GM03348 (cell line): ENCODE results near the gene TNS4.
A peak's percentile ranks its signal among the peaks of the same experiment; 100 is the strongest.

Experiments used
- DNase-seq: peaks from one replicate; pipeline ENCODE4 v3.0.0; 2012; ENCODE audit warnings: low spot score

TNS4 gene

DNA sequence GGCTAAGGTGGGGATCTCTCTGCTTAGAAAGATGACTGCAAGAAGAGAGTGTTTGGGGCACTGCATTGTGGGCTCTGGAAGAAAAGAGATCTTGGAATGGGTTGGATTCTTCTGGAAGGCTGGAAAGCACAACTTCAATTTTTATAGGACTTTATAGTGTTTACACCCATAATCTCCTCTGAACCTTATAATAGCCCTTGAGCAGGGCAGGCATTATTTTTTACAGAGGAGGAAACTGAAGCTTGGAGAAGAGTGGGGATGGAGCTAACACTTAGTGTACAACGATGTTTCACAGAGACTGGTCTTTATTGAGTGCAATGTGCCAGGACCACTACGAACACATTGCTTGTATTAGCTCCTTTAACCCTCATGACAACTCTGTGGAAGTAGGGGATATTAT lies 10.4 kb downstream of the TNS4 start:
- DNase-seq: no peak

DNA sequence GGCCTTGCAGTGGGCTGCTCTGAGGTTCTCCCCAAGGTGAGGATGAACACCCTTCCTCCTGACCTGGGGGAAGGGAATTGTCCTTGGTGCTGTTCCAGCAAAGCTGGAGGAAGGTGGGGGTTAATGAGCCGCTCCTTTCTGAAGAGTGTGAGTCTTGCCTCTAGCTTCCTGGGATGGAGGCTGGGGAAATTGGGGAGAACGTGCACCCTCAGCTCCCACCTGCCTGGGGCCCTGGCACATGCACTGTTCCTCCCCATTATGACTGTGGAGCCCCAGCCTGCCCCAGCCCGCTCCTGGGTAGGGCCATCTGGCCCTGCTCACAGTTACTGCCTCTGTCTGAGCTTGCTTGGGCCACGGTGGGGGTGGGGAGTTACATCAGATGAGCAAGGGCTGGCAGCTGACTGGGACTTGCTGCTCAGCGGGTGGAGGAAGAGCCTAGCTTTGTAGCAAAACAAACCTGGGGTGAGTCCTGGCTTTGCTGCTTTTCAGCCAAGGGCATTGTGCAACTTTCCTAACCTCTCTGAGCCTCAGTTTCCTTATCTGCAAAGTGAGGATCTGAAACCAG lies 11.1 kb downstream of the TNS4 start:
- DNase-seq: peak; percentile 82

DNA sequence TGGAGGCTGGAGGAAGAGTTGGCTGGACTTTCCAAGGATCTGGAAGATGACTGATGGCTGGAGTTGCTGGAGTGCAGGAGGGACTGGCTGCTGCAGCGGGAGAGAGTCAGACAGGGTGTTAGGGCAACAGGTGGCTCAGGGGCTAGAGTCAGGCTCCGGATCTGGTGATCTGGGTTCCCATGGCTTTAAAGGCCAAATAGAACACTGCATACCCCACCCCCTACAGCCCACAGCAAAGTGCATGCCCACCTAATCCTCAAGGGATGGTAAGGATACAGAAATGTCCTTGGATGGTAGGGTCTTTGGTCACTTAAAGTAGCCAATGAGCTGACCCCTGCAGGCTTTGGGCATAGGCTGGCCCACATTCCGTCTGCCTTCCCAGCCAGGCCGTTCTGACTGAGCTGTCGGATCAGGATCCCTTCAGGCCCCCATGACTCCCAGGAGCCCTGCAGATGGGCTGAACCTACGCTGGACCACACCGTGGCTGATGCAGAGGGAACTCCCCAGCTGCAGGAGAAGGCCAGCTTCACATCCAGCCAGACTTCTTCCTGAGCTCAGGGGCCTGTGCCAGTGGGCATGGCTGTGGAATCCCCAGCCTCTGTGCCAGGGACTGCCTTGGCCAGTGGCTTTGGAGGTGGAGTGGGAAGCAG lies 13.9 kb downstream of the TNS4 start:
- DNase-seq: no peak

DNA sequence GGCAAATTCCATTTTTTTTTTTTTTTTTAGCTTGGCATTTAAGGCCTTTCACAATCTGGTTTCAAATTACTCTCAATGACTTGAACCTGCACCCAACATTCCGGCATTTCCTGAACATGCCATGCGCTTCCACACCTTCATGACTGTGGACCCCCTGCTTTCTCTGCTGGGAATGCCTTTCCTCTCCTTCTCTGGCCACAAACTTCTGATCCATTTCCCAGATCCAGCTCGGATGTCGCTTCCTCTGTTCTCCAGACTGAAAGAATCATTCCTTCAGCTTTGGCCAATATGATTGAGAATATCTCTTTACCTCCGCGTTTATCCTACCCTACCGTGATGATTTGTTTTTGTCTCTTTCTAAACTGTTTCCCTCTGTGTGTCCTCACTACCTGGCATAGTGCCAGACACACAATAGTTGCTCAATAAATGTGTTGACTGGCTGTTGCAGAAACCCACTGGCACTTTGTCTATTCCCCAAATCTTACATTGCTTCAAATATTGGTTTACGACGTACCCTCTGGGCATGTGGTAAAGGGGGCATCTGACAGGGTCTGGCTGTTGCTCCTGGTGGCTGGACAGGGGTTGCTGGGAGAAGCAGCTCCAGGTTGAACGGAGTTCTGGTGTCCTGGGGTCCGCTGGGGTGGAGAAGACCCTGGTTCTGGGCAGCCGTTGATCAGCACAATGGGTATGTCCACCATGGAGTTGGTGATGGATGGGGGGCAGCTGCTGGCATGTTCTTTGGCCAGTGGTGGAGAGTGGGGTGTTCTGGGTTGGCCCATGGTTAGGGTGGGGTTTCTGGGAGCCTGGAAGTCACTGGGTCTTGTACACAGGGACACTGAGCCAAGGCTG lies 14.7 kb downstream of the TNS4 start:
- peak; percentile 71 for DNase-seq

DNA sequence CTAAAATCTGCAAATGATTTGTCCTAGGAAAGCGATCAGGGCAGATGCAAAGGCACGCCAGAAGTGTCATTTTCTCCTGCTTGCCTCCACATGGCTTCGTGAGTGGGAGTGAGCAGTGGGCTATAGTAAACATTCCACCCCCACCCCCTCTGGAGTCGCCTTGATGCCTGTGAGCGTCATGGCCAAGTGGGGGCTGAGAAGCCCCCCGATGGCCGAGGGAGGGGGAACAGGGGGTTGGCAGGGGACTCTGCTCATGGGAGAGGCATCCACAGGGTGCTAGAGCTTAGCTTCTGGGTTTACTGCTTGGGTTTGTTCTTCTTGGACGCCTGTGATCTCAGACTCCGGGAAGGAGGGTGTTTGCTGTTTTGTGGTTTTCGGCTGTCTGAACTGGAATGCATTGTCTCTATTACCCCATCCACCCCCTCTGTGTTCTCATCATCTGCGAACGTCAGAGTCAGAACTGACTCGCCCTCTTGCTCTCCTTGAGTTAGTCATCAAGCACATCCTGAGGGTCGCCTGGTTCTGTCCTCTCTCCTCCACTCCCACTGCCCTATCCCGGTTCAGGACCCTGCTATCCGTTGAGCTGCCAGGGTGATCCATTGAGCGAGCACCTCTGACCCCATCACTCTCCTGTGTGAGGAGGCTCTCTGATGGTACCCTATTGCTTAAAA lies 15.4 kb downstream of the TNS4 start:
- DNase-seq: peak; percentile 93

DNA sequence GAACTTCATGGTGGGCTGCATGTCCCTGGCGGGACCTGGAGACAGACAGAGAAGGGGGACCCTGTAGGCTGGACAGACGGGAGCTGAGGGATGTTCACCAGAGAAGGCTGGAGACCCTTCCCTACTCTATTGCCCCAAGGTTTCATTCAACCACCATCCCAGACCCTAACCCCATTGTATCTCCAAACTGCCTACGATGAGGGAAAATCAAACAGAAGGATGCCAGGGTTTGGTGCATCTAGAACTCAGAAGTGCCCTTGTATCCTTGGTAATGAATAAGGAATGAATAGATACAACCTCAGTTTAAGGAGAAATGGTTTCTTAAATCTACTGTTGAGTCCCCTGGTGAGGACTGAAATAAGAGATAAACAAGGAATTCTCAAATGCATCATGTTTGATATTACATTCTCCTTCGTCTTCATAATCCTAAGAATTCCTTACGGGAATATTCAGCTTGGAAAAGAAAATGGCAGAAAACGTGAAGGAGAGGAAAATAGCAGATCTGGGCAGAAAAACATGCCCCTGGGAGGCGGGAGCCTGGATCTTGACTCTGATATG lies 16.4 kb downstream of the TNS4 start:
- DNase-seq: no peak

DNA sequence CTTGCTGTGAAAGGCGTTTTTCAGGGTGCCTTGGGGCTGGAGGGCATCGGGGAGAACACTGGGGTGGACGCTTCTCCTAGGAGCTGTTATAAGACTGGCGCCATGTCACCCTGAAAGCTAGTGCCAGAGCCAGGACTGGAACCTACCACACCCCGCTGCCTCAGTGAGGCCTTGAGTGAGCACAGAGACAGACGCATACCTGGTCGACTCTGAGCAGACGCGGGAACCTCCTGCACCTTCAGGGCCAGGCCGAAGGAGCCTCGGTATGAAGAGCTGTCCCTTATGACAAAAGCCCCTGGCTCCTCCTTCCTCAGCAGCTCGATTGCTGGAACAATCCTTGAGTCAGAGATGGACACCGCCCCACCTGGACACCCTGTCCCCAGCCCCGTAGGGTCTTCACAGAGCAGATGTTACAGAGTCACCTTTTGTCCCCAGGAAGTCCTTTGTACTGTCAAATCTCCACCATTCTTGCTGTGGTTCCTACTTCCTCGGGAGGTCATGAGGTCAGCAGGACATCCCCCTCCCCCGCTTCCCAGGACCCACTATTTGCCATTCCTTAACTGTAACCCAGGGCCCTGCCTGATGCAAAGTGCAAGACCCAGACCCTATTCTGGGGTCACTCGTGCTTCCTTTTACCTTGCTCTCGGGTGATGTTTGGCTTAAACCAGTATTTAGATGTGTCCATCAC lies 17.0 kb downstream of the TNS4 start:
- DNase-seq: no peak

DNA sequence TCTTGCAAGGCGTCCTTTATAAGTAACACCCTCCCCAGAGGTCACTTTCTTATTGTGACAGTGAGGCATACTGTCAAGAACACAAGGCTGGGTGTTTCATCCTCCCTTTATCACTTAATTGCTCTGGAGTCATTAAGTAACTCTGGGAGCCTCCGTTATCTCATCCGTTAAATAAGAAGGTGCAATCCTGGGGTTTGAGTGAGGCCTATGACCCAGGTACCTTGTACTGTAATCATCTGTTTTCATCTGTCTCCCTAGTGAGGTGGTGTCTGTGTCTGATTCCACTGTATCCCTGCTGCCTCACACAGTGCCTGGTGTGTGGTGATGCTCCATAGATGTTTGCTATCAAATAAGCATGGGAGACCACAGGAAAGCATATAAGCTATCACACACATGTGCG lies 17.7 kb downstream of the TNS4 start:
- no peak for DNase-seq

DNA sequence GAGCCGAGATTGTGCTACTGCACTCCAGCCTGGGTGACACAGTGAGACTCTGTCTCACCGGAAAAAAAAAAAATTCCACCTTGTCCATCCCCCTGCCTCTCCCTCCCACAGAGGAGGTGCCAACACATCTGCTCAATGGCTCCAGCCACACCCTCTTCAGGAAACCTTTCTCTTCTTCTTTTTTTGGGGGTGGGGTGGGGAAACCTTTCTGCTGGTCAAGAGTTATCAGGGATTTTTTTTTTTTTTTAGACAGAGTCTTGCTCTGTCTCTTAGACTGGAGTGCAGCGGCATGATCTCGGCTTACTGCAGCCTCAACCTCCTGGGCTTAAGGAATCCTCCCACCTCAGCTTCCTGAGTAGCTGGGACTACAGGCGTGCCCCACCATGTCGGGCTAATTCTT lies 18.7 kb downstream of the TNS4 start:
- no peak for DNase-seq

DNA sequence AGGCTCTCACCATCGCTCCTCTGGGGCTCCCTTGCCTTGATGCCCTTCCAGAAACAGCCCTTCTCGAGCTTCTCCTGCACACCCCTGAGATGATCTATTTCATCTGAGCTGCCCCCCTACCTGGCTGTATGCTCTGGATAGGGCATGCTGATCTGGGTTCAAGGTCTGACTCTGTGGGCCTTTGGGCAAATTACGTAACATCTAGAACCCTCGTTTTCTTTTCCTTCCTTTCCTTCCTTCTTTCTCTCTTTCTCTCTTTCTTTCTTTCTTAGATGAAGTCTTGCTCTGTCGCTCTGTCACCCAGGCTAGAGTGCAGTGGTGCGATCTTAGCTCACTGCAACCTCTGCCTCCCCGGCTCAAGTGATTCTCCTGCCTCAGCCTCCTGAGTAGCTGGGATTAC lies 20.3 kb downstream of the TNS4 start:
- no peak for DNase-seq

DNA sequence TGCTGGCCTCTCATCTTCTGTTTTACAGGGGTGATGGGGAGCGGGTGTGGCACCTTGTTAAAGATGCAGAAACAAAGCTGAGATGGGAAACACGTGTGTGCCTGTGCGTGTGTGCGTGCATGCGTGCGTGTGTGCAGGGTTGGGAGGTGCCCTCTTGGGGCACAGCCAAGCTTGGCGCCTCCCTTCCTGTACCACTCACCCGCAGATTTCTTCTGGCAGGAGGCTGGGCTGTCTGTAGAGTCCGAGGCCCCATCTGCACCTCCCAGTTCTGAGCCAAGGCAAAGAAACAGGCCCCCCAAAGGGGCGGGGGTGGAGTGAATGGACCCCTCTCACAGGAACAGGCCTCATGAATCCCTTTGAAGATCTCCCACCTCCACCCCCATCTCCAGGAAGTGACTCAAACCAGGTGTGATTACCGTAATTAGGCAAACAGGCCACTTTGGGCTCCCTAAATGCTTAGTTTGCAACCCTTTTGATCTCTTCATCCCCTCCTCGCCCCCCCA lies 20.9 kb downstream of the TNS4 start:
- no peak for DNase-seq

DNA sequence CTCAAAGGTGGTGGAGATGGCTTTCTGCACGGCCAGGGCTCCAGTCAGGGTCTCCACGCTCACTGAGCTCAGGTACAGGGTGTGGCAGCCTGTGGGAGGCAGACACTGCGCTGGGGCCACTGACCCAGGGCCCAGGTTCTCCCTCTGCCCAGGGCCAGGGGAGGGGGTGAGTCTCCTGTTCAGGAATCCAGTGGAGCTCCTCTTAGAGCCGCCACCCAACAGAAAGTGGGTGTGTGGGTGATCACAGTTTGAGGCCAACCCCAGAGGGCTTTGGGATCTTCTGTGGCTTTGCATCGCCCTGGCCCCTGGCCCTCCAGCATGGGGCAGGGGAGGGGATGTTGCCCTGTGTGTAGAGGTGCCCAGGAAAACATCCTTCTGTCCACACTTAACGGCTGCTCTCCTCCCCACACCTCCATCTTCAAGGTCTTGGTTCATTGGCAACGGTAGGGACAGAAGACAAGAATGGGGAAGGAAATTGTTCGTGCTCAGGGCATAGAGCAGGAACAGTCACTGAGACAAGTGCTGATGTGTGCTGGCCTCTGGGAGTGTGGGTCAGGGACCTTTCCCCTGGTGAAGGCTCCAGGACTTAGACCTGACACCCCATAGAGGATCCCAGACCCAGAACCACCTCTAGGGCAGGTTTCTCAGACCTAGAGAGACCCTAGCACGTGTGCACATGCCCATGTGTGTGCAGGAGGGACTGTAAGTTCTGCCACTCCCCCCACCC lies 21.5 kb downstream of the TNS4 start:
- no peak for DNase-seq

DNA sequence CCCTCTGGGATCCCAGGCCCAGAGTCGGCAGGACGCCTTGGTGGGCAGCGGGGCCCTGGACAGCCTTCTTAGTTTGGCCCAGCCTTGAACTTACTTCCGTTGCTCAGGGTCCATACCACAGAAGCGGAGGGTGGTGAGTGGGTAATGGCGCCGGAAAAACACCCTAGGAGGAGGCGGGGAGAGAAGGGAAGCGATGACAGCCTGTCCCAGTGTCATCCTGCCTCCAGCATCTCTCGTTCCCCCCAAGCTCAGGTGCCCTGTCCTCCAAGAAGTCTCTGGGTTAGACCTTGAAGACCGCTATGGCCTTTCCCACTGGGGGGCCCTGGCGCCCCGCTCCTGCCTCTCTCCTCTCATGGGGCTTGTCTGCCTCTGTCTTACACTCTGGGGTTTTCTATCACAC lies 22.9 kb downstream of the TNS4 start:
- no peak for DNase-seq

DNA sequence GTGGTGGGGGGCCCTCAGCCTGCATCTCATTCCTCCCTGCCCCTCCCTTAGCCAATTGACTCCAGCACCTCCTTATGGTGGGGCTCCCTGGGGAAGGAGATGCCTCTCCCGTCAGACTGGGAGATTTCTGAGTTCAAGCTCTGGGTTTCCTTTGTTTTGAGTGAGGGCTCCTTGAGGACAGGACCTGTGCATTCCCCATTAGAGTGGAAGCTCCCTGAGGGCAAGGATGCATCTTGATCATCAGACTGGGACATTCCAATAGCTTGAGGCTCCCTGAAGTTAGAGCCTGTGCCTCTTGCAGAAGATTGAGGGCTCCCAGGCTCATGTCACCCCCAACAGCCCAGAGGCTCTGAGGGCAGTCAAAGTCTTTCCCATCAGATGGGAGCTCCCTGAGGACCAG lies 23.6 kb downstream of the TNS4 start:
- no peak for DNase-seq

DNA sequence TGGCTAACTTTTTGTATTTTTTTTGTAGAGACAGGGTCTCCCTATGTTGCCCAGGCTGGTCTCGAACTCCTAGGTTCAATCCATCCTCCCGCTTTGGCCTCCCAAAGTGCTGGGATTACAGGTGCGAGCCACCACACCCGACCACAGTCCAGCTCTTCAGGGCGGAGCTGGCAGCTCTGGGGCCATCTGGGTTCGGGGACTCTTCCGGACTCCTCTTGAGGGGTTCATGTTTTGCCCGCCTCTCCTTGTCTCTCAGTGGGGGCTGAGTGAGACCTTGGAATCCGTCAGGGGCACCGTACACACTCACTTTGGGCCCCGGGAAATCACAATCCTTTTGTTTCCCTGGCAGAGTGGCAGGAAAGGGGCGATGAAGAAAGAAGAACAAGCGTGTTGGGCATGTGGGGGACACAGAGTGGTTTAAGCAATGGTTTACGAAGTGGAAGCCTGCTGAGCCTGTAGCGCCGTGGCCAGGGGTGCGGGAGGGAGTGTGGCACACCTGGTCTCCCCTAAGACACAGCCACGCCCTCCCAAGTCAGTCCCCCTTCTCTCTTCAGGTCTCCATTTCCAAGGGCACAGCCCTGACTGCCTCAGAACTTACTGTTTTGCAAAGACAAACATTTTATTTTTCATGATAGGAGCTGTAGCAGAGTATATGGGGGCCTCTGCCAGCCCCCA lies 26.1 kb downstream of the TNS4 start:
- DNase-seq: no peak

DNA sequence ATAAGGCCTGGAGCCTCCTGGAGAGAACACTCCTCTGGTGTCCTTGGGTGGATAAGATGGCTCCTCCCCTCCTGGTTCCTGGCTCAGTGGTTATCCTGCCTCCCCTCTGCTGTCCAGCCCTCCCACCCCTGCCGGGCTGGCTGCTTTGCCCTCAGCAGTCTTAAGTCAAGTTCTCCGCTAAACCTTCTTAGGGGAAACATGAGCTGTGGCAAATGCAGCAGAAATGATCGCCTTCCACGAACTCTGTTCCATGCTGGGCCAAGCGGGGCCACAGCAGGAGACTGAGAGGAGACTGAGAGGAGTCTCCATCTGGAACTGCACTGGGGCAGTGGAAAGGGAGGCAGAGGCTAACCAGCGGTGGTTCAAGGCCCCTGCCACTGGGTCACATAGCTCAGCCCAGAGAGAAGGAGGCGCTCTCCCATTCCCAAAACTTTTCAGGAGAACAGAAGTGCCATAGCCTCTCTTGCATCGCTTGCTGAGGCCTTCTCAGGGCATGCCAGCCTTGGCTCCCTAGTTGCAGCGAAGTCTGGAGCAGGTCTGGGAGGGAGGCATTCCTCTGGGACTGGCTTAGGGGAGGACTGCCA lies 26.9 kb downstream of the TNS4 start:
- no peak for DNase-seq

DNA sequence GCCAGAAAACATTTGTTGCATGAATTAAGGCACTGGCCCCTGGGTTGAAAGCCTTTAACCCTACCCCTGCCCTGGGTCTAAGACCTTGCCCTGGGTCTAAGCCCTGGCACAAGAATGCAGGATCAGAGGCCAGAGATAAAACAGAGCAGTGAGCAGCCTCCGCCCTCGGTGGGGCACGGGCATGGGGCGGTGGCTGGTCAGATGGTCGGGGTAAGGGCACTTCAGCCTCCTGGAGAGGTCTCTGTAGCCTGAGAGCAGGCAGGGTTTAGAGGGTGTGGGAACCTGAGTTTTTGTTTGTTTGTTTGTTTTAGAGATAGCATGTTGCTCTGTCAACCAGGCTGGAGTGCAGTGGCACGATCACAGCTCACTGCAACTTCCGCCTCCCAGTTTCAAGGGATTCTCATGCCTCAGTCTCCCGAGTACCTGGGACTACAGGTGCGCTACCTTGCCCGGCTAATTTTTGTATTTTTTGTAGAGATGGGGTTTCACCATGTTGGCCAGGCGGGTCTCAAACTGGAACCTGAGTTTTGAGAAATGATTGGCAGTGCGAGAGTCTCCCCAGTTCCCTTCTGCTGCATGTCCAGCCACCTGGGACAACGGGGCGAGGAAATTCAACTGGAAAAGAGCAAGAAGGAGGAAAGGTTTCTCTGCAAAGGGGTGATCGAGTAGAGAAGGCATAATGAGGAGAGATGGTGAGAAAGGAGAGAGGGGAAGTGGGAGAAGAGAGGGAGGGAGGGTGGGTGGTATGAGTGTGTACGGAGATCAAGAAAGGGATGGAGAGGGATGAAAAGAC lies 27.7 kb downstream of the TNS4 start:
- DNase-seq: no peak

DNA sequence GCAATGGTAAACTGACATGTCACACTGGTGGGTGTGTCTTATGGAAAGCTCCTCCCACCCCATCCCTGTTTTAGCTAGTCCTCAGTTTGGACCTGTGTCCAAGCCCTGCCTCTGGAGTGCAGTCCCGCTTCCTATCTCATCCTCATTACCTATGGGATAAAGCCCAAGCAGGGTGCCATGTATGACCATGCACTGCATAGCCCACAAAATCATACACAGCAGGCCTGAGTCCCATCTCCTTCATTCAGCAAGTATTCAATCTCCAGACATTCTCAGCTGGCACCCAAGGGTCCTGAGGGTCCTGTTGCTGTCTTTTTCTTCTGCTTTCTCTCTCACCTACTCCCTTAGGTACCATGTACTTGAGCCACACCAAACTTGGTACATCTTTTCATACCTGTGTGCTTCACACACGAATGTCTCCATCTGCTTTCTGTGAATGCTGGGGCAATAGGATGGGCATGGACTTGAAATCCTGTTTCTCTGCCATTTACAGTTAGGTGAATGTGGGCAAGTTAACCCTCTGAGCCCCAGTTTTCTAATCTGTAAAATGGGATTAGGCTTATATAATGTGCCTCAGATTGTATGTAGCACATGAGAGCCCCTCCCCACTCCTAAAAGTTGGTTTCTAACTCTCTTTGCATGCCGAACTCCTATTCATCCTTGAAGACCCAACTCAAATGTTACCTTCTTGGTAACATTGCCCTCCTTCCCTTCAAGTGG lies 28.5 kb downstream of the TNS4 start:
- no peak for DNase-seq
